ENCODE measurements around the gene DHX35. TPM values are rescaled to one million over a fixed set of nuclear protein-coding genes. Genes with fewer than 3 reads are reported as not detected.

Gene DHX35
- total and polyA plus RNA-seq, 2 experiments from 2014 or later, result 8.3 to 25.9 TPM

DNA sequence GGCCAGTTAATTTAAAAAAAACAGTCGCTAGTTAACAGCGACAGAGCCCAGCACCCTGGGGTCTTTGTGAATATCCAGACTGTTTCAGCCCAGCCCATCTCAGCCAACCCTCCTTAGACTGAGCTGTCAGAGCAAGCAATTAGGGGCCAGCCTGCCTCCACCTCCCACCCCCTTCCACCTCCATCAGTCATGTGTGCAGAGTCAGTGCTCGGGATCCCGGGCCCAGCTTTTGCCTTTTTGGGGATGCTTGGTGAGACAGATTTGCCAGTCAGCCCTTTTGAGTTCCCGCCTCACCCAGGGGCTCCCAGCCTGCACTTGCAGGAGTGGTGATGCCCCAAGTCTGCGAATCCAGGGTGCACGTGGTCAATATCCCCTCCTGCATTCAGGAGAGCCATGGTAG lies 42.5 kb upstream of the DHX35 start (continued):
- TF ChIP-seq, protein P1, sequence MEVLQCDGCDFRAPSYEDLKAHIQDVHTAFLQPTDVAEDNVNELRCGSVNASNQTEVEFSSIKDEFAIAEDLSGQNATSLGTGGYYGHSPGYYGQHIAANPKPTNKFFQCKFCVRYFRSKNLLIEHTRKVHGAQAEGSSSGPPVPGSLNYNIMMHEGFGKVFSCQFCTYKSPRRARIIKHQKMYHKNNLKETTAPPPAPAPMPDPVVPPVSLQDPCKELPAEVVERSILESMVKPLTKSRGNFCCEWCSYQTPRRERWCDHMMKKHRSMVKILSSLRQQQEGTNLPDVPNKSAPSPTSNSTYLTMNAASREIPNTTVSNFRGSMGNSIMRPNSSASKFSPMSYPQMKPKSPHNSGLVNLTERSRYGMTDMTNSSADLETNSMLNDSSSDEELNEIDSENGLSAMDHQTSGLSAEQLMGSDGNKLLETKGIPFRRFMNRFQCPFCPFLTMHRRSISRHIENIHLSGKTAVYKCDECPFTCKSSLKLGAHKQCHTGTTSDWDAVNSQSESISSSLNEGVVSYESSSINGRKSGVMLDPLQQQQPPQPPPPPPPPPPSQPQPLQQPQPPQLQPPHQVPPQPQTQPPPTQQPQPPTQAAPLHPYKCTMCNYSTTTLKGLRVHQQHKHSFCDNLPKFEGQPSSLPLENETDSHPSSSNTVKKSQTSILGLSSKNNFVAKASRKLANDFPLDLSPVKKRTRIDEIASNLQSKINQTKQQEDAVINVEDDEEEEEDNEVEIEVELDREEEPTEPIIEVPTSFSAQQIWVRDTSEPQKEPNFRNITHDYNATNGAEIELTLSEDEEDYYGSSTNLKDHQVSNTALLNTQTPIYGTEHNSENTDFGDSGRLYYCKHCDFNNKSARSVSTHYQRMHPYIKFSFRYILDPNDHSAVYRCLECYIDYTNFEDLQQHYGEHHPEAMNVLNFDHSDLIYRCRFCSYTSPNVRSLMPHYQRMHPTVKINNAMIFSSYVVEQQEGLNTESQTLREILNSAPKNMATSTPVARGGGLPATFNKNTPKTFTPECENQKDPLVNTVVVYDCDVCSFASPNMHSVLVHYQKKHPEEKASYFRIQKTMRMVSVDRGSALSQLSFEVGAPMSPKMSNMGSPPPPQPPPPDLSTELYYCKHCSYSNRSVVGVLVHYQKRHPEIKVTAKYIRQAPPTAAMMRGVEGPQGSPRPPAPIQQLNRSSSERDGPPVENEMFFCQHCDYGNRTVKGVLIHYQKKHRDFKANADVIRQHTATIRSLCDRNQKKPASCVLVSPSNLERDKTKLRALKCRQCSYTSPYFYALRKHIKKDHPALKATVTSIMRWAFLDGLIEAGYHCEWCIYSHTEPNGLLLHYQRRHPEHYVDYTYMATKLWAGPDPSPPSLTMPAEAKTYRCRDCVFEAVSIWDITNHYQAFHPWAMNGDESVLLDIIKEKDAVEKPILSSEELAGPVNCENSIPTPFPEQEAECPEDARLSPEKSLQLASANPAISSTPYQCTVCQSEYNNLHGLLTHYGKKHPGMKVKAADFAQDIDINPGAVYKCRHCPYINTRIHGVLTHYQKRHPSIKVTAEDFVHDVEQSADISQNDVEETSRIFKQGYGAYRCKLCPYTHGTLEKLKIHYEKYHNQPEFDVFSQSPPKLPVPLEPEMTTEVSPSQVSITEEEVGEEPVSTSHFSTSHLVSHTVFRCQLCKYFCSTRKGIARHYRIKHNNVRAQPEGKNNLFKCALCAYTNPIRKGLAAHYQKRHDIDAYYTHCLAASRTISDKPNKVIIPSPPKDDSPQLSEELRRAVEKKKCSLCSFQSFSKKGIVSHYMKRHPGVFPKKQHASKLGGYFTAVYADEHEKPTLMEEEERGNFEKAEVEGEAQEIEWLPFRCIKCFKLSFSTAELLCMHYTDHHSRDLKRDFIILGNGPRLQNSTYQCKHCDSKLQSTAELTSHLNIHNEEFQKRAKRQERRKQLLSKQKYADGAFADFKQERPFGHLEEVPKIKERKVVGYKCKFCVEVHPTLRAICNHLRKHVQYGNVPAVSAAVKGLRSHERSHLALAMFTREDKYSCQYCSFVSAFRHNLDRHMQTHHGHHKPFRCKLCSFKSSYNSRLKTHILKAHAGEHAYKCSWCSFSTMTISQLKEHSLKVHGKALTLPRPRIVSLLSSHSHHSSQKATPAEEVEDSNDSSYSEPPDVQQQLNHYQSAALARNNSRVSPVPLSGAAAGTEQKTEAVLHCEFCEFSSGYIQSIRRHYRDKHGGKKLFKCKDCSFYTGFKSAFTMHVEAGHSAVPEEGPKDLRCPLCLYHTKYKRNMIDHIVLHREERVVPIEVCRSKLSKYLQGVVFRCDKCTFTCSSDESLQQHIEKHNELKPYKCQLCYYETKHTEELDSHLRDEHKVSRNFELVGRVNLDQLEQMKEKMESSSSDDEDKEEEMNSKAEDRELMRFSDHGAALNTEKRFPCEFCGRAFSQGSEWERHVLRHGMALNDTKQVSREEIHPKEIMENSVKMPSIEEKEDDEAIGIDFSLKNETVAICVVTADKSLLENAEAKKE (CRISPR knock-in tag; IDR thresholded peaks at IDR 0.05), result no peak
- no peak for TF ChIP-seq JUNB (IDR thresholded peaks at IDR 0.05; ENCODE audit: unreplicated experiment)
- TF ChIP-seq STAT1 (IDR thresholded peaks at IDR 0.05; ENCODE audit: unreplicated experiment), result no peak
- TF ChIP-seq ZNF114 (CRISPR knock-in tag; IDR thresholded peaks at IDR 0.05), result no peak
- TF ChIP-seq, protein P2, sequence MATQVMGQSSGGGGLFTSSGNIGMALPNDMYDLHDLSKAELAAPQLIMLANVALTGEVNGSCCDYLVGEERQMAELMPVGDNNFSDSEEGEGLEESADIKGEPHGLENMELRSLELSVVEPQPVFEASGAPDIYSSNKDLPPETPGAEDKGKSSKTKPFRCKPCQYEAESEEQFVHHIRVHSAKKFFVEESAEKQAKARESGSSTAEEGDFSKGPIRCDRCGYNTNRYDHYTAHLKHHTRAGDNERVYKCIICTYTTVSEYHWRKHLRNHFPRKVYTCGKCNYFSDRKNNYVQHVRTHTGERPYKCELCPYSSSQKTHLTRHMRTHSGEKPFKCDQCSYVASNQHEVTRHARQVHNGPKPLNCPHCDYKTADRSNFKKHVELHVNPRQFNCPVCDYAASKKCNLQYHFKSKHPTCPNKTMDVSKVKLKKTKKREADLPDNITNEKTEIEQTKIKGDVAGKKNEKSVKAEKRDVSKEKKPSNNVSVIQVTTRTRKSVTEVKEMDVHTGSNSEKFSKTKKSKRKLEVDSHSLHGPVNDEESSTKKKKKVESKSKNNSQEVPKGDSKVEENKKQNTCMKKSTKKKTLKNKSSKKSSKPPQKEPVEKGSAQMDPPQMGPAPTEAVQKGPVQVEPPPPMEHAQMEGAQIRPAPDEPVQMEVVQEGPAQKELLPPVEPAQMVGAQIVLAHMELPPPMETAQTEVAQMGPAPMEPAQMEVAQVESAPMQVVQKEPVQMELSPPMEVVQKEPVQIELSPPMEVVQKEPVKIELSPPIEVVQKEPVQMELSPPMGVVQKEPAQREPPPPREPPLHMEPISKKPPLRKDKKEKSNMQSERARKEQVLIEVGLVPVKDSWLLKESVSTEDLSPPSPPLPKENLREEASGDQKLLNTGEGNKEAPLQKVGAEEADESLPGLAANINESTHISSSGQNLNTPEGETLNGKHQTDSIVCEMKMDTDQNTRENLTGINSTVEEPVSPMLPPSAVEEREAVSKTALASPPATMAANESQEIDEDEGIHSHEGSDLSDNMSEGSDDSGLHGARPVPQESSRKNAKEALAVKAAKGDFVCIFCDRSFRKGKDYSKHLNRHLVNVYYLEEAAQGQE (IDR thresholded peaks at IDR 0.05; ENCODE audit: unreplicated experiment), result no peak

DNA sequence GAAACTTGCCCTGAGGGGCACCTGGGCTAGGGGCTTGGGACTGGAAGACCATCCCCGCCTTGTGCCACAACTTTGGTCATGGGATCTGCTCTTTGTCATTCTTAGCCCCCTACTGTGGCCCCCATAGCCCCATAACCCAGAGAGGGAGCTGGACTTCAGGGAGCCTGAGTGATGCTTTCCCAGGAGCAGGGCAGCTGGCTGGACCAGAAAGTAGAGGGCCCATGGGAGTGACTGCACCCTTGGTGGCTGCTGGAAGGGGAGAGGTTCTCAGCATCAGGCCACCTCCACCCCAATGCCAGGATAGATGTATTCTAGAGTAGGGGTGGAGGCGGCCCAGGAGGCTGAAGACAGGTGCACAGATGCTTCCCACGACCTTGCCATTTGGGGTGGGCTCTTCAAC lies 41.7 kb upstream of the DHX35 start:
- Mint-ChIP-seq H3K36me3 (ENCODE audit: low read depth) (no peaks in the 10 kb centered on the region; the same call in 2 of the 3 replicates), H3K4me1 (no peaks in the 10 kb centered on the region), H3K4me3 (no peak overlapping the region), H3K27me3 (ENCODE audit: insufficient read depth, low read depth, poor library complexity) (peaks cover 2% of the 10 kb centered on the region), H3K27ac (no peak overlapping the region), H3K9me3 (no peaks in the 10 kb centered on the region)
- Histone ChIP-seq H3K27ac (ENCODE audit: low read depth) (no peak overlapping the region), H3K79me2 (replicated peaks; ENCODE audit: insufficient read depth) (no peaks in the 10 kb centered on the region), H3K9me2 (ENCODE audit: insufficient read depth) (no peaks in the 10 kb centered on the region), H3K36me3 (ENCODE audit: insufficient read depth) (no peaks in the 10 kb centered on the region), H2AFZ (no peak overlapping the region), H3K4me3 (no peak overlapping the region), H4K20me1 (replicated peaks; ENCODE audit: insufficient read depth) (no peaks in the 10 kb centered on the region; the same call in 1 of the 2 replicates), H3F3A (replicated peaks; ENCODE audit: low read depth) (no peaks in the 10 kb centered on the region), H3K4me2 (no peak overlapping the region), H3K27me3 (ENCODE audit: insufficient read depth) (no peaks in the 10 kb centered on the region), H3K4me1 (ENCODE audit: insufficient read depth) (no peaks in the 10 kb centered on the region)
- ATAC-seq (no peak), DNase-seq (ENCODE audit: low spot score) (no peak)
- TF ChIP-seq CREB1 (CRISPR knock-in tag; IDR thresholded peaks at IDR 0.05; ENCODE audit: low read depth) (no peak), ZNF114 (CRISPR knock-in tag; IDR thresholded peaks at IDR 0.05) (no peak)
